Activated T-cell treated with anti-CD3 and anti-CD28 coated beads for 4 hours (primary cell): ENCODE results near the gene ATP5IF1.

Experiments used
- DNase-seq: peaks from one replicate; pipeline ENCODE4 v3.0.0-alpha.2; 2020

The ATP5IF1 gene

GRCh38 chr1:28239004-28239403 is 3.1 kb downstream of the ATP5IF1 start:
- DNase-seq: no peak

GRCh38 chr1:28240024-28240423 is 4.1 kb downstream of the ATP5IF1 start:
- no peak for DNase-seq

- DNase-seq: no peak
Measured at GRCh38 chr1:28241638-28242241, 5.8 kb downstream of the ATP5IF1 start.

GRCh38 chr1:28243685-28244311 is 7.9 kb downstream of the ATP5IF1 start:
- DNase-seq: no peak

GRCh38 chr1:28244549-28245251 is 8.8 kb downstream of the ATP5IF1 start:
- DNase-seq: no peak

- no peak for DNase-seq
Measured at GRCh38 chr1:28246427-28246832, 10.5 kb downstream of the ATP5IF1 start.

- no peak for DNase-seq
Measured at GRCh38 chr1:28247612-28248272, 11.8 kb downstream of the ATP5IF1 start.

GRCh38 chr1:28248273-28249012 is 12.5 kb downstream of the ATP5IF1 start:
- DNase-seq: peak; percentile 73

GRCh38 chr1:28249013-28249865 is 13.3 kb downstream of the ATP5IF1 start:
- DNase-seq: no peak

- DNase-seq: no peak
Measured at GRCh38 chr1:28249866-28250295, 14.0 kb downstream of the ATP5IF1 start.

GRCh38 chr1:28256197-28256827 is 20.4 kb downstream of the ATP5IF1 start:
- DNase-seq: no peak

- DNase-seq: no peak
Measured at GRCh38 chr1:28257736-28258135, 21.8 kb downstream of the ATP5IF1 start.

- no peak for DNase-seq
Measured at GRCh38 chr1:28258628-28259251, 22.8 kb downstream of the ATP5IF1 start.

GRCh38 chr1:28259252-28259933 is 23.5 kb downstream of the ATP5IF1 start, which contains the start of gene SESN2:
Gene SESN2 (plus strand): TSS chr1:28259518. CDS start chr1:28259848, 330 bp downstream.
- DNase-seq: peak; percentile 99

GRCh38 chr1:28259934-28260802 is 24.2 kb downstream of the ATP5IF1 start:
- DNase-seq: no peak

- DNase-seq: no peak
Measured at GRCh38 chr1:28260803-28261174, 24.9 kb downstream of the ATP5IF1 start.

GRCh38 chr1:28264897-28265296 is 29.0 kb downstream of the ATP5IF1 start:
- no peak for DNase-seq

- DNase-seq: no peak
Measured at GRCh38 chr1:28265577-28265976, 29.7 kb downstream of the ATP5IF1 start.

GRCh38 chr1:28266920-28267322 is 31.0 kb downstream of the ATP5IF1 start:
- no peak for DNase-seq
